Upper lobe of left lung (tissue), 4 donors: ENCODE measurements around the gene MYPOP.

Experiments
- CTCF ChIP-seq, 6 experiments: fragments of 450-650 bp in 4 of 6; fragments of 200-600 bp in 2 of 6; sonication (generic) in 2 of 6; IDR thresholded peaks; one replicate each; pipeline ENCODE4 v1.5.1; 2016 to 2019; ENCODE audit warnings: antibody characterized with exemption in 6 of 6
- EP300 ChIP-seq, 4 donors: sonication (generic); formaldehyde crosslinking; IDR thresholded peaks; one replicate each; pipeline ENCODE4 v1.5.1; 2017; ENCODE audit warnings: antibody characterized with exemption in 4 of 4, control low read depth in 2 of 4
- POLR2AphosphoS5 ChIP-seq, 2 donors: sonication (generic); formaldehyde crosslinking; IDR thresholded peaks; one replicate each; pipeline ENCODE4 v1.5.1; 2017; ENCODE audit warnings: antibody characterized with exemption in 2 of 2

GRCh38 chr19:45884682-45885555 is 17.5 kb downstream of the MYPOP start:
- TF ChIP-seq CTCF (IDR thresholded peaks at IDR 0.05): no peak
- no peak for TF ChIP-seq POLR2AphosphoS5 (IDR thresholded peaks at IDR 0.05)
- TF ChIP-seq EP300 (IDR thresholded peaks at IDR 0.05): no peak
